K562 (cell line): ENCODE results near the gene ANKMY1. TPM values are rescaled to one million over a fixed set of nuclear protein-coding genes. Genes with fewer than 3 reads are reported as not detected.

Experiments
- FOXK2 ChIP-seq, 2 experiments: fragments of 450-650 bp; IDR thresholded peaks in 1 of 2; conservative IDR thresholded peaks in 1 of 2; 2 replicates each; pipeline ENCODE4 v1.6.1; 2016; ENCODE audit warnings: low read depth in 2 of 2, mild to moderate bottlenecking in 1 of 2
- HCFC1 ChIP-seq: IDR thresholded peaks from 2 replicates; pipeline ENCODE4 v1.6.1; 2012; ENCODE audit warnings: low read depth, low read length, improper control_type of control experiment
- HEY1 ChIP-seq: fragments of 250-450 bp; sonication (Bioruptor Pico); IDR thresholded peaks from 2 replicates; pipeline ENCODE4 v1.5.0; 2020; ENCODE audit warnings: mild to moderate bottlenecking, moderate library complexity, borderline replicate concordance
- HMG20B ChIP-seq: fragments of 250-450 bp; sonication (Bioruptor Pico); IDR thresholded peaks from 2 replicates; pipeline ENCODE4 v1.5.0; 2021; ENCODE audit warnings: mild to moderate bottlenecking
- JUNB ChIP-seq: fragments of 450-650 bp; formaldehyde crosslinking; conservative IDR thresholded peaks from 2 replicates; pipeline ENCODE4 v1.4.0; 2020; ENCODE audit warnings: mild to moderate bottlenecking
- JUND ChIP-seq, 2 experiments: IDR thresholded peaks; 2 replicates in 1 of 2; 3 replicates in 1 of 2; pipeline ENCODE4 v1.6.1; 2011; ENCODE audit warnings: borderline replicate concordance in 2 of 2, low read depth in 2 of 2, low read length in 2 of 2, improper control_type of control experiment in 1 of 2, missing biosample characterization in 1 of 2, missing genetic modification characterization in 1 of 2, missing genetic modification reagents in 1 of 2
- NFE2 ChIP-seq: IDR thresholded peaks from 2 replicates; pipeline ENCODE4 v1.6.1; 2014; ENCODE audit warnings: antibody characterized with exemption, low read depth
- NFIC ChIP-seq: fragments of 450-650 bp; IDR thresholded peaks from 2 replicates; pipeline ENCODE4 v1.6.1; 2017; ENCODE audit warnings: mild to moderate bottlenecking, inconsistent platforms
- NR2F6 ChIP-seq: fragments of 450-650 bp; formaldehyde crosslinking; IDR thresholded peaks from 2 replicates; pipeline ENCODE4 v1.4.0; 2020; ENCODE audit warnings: mild to moderate bottlenecking
- PML ChIP-seq: IDR thresholded peaks from 2 replicates; pipeline ENCODE4 v1.6.1; 2012; ENCODE audit warnings: low read length, inconsistent platforms
- POLR2AphosphoS5 ChIP-seq: IDR thresholded peaks from 2 replicates; pipeline ENCODE4 v1.6.1; 2011; ENCODE audit warnings: mild to moderate bottlenecking, low read depth, low read length, moderate library complexity; ENCODE audit not compliant: control insufficient read depth, insufficient read depth
- RFX7 ChIP-seq: fragments of 250-450 bp; sonication (Bioruptor Pico); IDR thresholded peaks from 2 replicates; pipeline ENCODE4 v1.5.1; 2021; ENCODE audit warnings: mild to moderate bottlenecking
- SIN3B ChIP-seq: fragments of 450-650 bp; IDR thresholded peaks from 2 replicates; pipeline ENCODE4 v1.6.1; 2017; ENCODE audit warnings: low read depth, mild to moderate bottlenecking, moderate library complexity
- SOX6 ChIP-seq: fragments of 450-650 bp; IDR thresholded peaks from 2 replicates; pipeline ENCODE4 v1.6.1; 2014; ENCODE audit warnings: mild to moderate bottlenecking
- ZFPM2 ChIP-seq: fragments of 250-450 bp; sonication (Bioruptor Pico); IDR thresholded peaks from 2 replicates; pipeline ENCODE4 v1.5.1; 2022; ENCODE audit warnings: mild to moderate bottlenecking
- ZNF586 ChIP-seq: fragments of 450-650 bp; formaldehyde crosslinking; conservative IDR thresholded peaks from 2 replicates; pipeline ENCODE4 v1.4.0; 2020; ENCODE audit warnings: mild to moderate bottlenecking, moderate library complexity
- ZNF830 ChIP-seq: fragments of 250-450 bp; sonication (Bioruptor Pico); IDR thresholded peaks from 2 replicates; pipeline ENCODE4 v1.5.0; 2021; ENCODE audit warnings: mild to moderate bottlenecking
- polyA plus RNA-seq, 8 experiments: library from polyadenylated mRNA; depleted of rRNA in 4 of 8; stranded (reverse) in 5 of 8; unstranded in 3 of 8; fragments of >200 nt; fragmentation: Nextera tagmentation in 2 of 8; fragmentation: Illumina TruSeq in 1 of 8; extraction: Ambion mirVana in 2 of 8; extraction: Trizol in 1 of 8; gene quantifications; 2 replicates each; pipeline versions ENCODE4 v1.2.1 to v1.2.3, GENCODE V29; 2011 to 2014; ENCODE audit warnings: inconsistent platforms in 1 of 8, missing spikeins in 1 of 8
- total RNA-seq, 7 experiments: library from RNA; depleted of rRNA in 6 of 7; stranded (reverse); fragments of >200 nt in 6 of 7; fragmentation: Illumina TruSeq in 2 of 7; extraction: Trizol in 2 of 7; gene quantifications; 2 replicates each; pipeline versions ENCODE4 v1.2.1 to v1.2.3, GENCODE V29; 2011 to 2021; ENCODE audit warnings: low replicate concordance in 1 of 7
- TF ChIP-seq, protein P1 (sequence below): fragments of 450-650 bp; IDR thresholded peaks from one replicate; pipeline ENCODE4 v1.6.1; 2018; ENCODE audit warnings: mild to moderate bottlenecking, moderate library complexity; ENCODE audit not compliant: partially characterized antibody
- TF ChIP-seq, protein P2 (sequence below): fragments of 450-650 bp; formaldehyde crosslinking; IDR thresholded peaks from 2 replicates; pipeline ENCODE4 v1.4.0; 2022; ENCODE audit warnings: mild to moderate bottlenecking, moderate library complexity
- TF ChIP-seq, protein P3 (sequence below), 2 experiments: fragments of 450-650 bp; IDR thresholded peaks; 2 replicates each; pipeline ENCODE4 v1.6.1; 2016
- TF ChIP-seq, protein P4 (sequence below): fragments of 250-450 bp; sonication (Bioruptor Pico); IDR thresholded peaks from 2 replicates; pipeline ENCODE4 v1.4.0; 2020

Gene ANKMY1
- total and polyA plus RNA-seq, 9 of the 15 experiments (the other 6 are each of a cell fraction or from before 2014, with no cell fraction given): 0.75 to 15.1 (median 11.7) TPM

DNA sequence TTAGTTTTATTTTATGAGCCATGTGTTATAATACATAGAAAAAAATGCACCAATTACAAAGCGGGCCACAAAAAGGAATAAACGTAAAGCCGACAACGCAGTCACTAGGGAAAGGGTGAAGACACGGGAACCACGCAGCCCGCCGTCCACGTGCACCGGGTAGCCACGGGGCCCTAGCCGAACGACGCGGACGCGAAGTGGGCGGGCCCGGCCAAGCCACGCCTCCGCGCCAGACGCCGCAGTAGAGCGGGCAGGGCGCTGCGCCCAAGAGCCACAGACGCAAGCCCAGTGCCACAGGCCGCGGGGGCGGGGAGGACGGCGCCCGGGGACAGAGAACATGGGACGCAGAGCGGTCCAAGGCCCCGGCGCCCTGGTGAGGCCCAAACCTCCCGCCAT lies 2.3 kb upstream of the ANKMY1 start, which contains the start of gene DUSP28 (continued):
- TF ChIP-seq FOXK2 (conservative IDR thresholded peaks at IDR 0.05 in 1 of 2, IDR thresholded peaks at IDR 0.05 in 1 of 2; ENCODE audit: low read depth in 2 of 2) (peak; percentile 33 to 42; a peak in 1 of 4 replicates), POLR2AphosphoS5 (peak; percentile 76), ZNF830 (CRISPR knock-in tag) (no peak), JUND (IDR thresholded peaks at IDR 0.05; ENCODE audit: borderline replicate concordance, low read depth, low read length) (no peak), JUND (tag; IDR thresholded peaks at IDR 0.05; ENCODE audit: borderline replicate concordance, low read depth, low read length) (no peak), RFX7 (CRISPR knock-in tag) (no peak), SOX6 (no peak), HEY1 (no peak), NFIC (0 out of 2 replicates have a peak, but pooled peaks have one; percentile 4), PML (peak; percentile 25; the same call in 1 of the 2 replicates), SIN3B (no peak), JUNB (no peak), NR2F6 (CRISPR knock-in tag) (no peak), ZFPM2 (CRISPR knock-in tag) (no peak), NFE2 (no peak), HCFC1 (no peak), ZNF586 (no peak), HMG20B (CRISPR knock-in tag) (no peak)
- TF ChIP-seq, protein P1, sequence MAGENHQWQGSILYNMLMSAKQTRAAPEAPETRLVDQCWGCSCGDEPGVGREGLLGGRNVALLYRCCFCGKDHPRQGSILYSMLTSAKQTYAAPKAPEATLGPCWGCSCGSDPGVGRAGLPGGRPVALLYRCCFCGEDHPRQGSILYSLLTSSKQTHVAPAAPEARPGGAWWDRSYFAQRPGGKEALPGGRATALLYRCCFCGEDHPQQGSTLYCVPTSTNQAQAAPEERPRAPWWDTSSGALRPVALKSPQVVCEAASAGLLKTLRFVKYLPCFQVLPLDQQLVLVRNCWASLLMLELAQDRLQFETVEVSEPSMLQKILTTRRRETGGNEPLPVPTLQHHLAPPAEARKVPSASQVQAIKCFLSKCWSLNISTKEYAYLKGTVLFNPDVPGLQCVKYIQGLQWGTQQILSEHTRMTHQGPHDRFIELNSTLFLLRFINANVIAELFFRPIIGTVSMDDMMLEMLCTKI: no peak
- TF ChIP-seq, protein P2, sequence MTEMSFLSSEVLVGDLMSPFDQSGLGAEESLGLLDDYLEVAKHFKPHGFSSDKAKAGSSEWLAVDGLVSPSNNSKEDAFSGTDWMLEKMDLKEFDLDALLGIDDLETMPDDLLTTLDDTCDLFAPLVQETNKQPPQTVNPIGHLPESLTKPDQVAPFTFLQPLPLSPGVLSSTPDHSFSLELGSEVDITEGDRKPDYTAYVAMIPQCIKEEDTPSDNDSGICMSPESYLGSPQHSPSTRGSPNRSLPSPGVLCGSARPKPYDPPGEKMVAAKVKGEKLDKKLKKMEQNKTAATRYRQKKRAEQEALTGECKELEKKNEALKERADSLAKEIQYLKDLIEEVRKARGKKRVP (CRISPR knock-in tag): no peak
- TF ChIP-seq, protein P3, sequence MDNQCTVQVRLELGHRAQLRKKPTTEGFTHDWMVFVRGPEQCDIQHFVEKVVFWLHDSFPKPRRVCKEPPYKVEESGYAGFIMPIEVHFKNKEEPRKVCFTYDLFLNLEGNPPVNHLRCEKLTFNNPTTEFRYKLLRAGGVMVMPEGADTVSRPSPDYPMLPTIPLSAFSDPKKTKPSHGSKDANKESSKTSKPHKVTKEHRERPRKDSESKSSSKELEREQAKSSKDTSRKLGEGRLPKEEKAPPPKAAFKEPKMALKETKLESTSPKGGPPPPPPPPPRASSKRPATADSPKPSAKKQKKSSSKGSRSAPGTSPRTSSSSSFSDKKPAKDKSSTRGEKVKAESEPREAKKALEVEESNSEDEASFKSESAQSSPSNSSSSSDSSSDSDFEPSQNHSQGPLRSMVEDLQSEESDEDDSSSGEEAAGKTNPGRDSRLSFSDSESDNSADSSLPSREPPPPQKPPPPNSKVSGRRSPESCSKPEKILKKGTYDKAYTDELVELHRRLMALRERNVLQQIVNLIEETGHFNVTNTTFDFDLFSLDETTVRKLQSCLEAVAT (IDR thresholded peaks at IDR 0.05): no peak
- TF ChIP-seq, protein P4, sequence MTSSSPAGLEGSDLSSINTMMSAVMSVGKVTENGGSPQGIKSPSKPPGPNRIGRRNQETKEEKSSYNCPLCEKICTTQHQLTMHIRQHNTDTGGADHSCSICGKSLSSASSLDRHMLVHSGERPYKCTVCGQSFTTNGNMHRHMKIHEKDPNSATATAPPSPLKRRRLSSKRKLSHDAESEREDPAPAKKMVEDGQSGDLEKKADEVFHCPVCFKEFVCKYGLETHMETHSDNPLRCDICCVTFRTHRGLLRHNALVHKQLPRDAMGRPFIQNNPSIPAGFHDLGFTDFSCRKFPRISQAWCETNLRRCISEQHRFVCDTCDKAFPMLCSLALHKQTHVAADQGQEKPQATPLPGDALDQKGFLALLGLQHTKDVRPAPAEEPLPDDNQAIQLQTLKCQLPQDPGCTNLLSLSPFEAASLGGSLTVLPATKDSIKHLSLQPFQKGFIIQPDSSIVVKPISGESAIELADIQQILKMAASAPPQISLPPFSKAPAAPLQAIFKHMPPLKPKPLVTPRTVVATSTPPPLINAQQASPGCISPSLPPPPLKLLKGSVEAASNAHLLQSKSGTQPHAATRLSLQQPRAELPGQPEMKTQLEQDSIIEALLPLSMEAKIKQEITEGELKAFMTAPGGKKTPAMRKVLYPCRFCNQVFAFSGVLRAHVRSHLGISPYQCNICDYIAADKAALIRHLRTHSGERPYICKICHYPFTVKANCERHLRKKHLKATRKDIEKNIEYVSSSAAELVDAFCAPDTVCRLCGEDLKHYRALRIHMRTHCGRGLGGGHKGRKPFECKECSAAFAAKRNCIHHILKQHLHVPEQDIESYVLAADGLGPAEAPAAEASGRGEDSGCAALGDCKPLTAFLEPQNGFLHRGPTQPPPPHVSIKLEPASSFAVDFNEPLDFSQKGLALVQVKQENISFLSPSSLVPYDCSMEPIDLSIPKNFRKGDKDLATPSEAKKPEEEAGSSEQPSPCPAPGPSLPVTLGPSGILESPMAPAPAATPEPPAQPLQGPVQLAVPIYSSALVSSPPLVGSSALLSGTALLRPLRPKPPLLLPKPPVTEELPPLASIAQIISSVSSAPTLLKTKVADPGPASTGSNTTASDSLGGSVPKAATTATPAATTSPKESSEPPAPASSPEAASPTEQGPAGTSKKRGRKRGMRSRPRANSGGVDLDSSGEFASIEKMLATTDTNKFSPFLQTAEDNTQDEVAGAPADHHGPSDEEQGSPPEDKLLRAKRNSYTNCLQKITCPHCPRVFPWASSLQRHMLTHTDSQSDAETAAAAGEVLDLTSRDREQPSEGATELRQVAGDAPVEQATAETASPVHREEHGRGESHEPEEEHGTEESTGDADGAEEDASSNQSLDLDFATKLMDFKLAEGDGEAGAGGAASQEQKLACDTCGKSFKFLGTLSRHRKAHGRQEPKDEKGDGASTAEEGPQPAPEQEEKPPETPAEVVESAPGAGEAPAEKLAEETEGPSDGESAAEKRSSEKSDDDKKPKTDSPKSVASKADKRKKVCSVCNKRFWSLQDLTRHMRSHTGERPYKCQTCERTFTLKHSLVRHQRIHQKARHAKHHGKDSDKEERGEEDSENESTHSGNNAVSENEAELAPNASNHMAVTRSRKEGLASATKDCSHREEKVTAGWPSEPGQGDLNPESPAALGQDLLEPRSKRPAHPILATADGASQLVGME (CRISPR knock-in tag): no peak
